HG03460 (cell line): Measurements from ENCODE around the gene LRRC25.
"Not testable (repeated sequence)": the region's sequence is repeated elsewhere in the genome, so short reads cannot be mapped to it uniquely, and the experiment has no call there.

Experiments
- ATAC-seq: cut with Tn5 transposase; IDR thresholded peaks from one replicate; pipeline ENCODE4 v1.9.1; 2021; ENCODE audit not compliant: unreplicated experiment

Gene LRRC25

DNA sequence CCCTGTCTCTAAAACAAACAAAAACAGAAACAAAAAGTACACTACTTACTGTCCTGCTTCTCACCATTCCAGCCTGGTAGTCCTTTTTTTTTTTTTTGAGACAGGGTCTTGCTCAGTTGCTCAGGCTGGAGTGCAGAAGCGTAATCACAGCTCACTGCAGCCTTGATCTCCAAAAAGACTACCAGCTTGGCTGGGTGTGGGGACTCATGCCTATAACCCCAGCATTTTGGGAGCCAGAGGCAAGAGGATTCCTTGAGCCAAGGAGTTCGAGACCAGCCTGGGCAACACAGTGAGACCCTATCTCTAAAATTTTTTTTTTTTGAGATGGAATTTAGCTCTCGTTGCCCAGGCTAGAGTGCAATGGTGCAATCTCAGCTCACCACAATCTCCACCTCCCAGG lies 16.6 kb downstream of the LRRC25 start:
- no peak for ATAC-seq

GRCh38 chr19:18379803-18380747 lies 17.3 kb downstream of the LRRC25 start:
- no peak for ATAC-seq

DNA sequence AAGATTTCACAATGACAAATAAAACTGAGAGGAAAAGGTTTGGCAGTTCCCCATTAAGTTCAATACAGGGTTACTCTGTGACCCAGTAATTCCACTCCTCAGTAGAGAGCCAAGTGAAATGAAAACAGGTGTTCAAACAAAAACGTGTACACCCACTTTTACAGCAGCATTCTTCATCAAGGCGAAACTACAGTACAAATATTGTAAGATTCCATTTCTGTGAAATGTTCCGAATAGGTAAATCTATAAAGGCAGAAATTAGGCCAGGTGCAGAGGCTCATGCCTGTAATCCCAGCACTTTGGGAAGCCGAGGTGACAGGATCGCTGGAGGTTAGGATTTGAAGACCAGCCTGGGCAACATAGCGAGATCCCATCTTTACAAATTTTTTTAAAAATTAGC lies 20.4 kb downstream of the LRRC25 start:
- ATAC-seq, result no peak

- ATAC-seq, result peak; percentile 81
Observed at GRCh38 chr19:18373892-18374629, 23.4 kb downstream of the LRRC25 start.

DNA sequence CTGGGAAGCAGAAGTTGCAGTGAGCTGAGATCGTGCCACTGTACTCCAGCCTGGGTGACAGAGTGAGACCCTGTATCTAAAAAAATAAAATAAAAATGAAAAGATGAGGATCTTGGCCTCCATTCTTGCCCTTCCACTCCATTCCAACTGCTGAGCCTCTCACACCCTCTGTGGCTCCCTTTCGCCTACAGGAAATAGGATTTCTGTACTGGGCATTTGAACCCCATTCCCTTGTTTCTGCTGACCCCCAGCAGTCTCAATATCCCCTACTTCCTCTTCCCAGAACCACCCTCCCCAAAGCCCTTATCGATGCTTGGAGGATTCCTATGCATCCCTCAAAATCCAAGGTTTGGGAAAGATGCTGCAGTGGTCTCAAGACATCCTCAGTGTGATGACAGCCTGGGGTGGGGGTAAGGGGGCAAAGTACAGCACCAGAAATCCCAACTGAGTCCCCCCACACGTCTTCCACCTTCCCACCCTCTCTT lies 24.0 kb downstream of the LRRC25 start:
- ATAC-seq, result no peak

- no peak for ATAC-seq
Observed at GRCh38 chr19:18368504-18369222, 28.8 kb downstream of the LRRC25 start.

- ATAC-seq, result no peak
Observed at GRCh38 chr19:18366021-18366435, 31.4 kb downstream of the LRRC25 start.

DNA sequence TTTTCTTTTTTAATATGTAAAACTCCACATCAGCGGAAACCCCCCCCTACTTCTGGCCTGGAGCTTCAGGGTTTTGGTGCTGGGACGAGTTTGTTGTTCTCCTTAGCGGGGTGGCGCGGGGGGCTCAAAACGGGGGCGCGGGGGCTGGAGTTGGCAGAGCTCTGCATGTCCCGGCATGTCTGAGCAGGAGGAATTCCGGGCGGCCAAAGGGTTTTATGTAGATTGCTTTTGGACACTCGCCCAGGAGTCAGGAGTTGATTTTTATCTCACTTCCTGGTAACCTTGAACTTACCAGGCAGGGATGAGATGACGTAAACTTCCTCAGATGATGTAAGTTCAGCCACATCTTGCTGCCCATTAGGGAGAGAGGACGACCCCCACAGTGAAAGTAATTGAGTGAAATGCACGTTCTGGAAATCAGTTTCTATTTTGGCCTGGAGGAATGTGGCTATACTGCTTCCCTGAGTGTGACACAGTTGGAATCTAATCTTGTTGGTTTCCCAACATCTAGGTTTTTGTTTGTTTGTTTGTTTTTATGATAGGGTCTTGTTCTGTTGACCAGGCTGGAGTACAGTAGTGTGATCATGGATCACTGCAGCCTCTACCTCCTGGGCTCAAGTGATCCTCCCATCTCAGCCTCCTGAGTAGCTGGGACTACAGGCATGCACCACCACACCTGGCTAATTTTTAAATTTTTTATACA lies 32.4 kb downstream of the LRRC25 start:
- no peak for ATAC-seq

- not testable (repeated sequence) for ATAC-seq
Observed at GRCh38 chr19:18364277-18364825, 33.1 kb downstream of the LRRC25 start.

DNA sequence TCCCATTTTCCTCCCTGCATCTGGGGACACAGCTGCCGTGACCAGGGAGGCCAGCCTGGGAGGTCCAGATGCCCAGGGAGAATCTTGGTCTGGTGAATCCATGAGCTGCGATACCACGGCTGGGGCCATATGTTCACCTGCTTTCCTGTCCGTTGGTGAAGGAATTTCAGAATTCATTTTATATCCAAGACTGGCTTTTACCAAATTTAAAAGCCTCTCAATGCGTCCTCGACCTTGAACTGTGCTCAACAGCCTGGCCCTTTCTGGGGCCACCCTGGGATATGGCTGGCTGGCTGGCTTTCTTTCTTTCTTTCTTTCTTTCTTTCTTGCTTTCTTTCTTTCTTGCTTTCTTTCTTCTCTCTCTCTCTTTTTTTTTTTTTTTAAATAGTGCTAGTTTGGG lies 33.6 kb downstream of the LRRC25 start:
- no peak for ATAC-seq

DNA sequence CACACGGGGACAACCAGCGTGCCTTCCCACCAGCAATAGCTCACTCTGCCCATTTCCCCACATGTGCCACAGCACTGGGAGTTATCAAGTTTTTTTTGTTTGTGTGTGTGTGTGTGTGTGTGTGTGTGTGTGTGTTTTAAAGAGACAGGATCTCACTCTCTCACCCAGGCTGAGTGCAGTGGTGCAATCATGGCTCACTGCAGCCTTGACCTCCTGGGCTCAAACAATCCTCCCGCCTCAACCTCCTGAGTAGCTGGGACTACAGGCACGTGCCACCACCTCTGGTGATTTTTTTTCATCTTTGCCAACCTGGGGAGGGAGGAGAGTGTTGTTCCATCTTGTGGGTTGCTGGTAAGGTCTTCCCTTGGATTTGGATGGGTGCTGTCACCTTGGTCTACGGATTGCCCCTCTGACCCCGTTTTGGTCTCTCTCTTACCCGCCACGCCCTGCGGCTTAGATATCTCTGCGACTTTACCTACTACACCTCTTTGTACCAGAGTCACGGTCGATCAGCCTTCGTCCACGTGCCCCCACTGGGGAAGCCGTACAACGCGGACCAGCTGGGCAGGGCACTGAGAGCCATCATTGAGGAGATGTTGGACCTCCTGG lies 34.4 kb downstream of the LRRC25 start:
- no peak for ATAC-seq

DNA sequence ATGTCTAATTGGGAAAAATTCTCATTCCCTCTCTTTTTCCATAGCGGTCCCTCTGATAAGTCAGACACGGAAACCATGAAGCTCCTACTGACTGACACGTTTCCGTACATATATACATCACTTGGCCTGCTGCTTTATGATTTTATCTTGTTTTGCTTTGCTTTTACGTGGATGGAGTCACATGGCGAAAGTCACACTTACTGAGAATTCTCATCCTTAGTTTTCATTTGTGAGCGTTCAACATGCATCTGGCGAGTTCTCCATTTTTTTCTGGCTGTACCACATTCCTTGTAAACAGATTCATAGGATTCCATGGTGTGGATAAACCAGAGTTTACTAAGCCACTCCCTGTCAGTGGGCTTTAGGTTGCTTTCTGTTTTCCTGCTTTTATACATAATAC lies 35.8 kb downstream of the LRRC25 start:
- no peak for ATAC-seq

GRCh38 chr19:18357041-18357440 lies 40.4 kb downstream of the LRRC25 start:
- ATAC-seq, result no peak

DNA sequence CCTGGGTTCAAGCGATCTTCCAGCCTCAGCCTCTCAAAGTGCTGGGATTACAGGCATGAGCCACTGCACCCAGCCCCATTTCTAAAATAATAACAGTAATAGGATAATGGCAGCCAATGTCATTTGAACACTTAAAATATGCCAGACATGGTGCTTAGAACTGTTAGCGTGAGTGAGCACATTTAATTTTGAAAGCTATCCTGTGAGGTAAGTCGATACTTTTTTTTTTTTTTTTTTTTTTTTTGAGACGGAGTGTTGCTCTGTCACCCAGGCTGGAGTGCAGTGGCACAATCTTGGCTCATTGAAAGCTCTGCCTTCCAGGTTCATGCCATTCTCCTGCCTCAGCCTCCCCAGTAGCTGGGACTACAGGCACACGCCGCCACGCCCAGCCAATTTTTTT lies 42.7 kb downstream of the LRRC25 start:
- not testable (repeated sequence) for ATAC-seq

- ATAC-seq, result no peak
Observed at GRCh38 chr19:18353378-18354005, 43.9 kb downstream of the LRRC25 start.

GRCh38 chr19:18351544-18351943 lies 45.9 kb downstream of the LRRC25 start:
- ATAC-seq, result no peak

DNA sequence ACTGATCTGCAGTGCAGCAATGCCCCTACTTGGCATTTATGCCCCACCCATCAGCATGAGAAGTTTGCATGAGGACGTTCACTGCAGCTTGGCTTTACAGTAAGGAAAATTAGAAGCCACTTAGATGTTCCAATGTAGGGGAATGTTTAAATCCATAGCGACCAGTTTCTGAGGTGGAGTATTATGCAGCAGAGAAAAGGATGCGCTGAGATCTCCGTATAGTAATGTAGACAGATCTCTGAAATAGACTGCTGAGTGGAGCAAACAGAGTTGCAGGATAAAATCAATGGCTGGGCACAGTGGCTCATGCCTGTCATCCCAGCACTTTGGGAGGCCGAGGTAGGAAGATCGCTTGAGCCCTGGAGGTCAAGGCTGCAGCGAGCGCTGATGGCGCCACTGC lies 46.9 kb downstream of the LRRC25 start:
- ATAC-seq, result no peak

DNA sequence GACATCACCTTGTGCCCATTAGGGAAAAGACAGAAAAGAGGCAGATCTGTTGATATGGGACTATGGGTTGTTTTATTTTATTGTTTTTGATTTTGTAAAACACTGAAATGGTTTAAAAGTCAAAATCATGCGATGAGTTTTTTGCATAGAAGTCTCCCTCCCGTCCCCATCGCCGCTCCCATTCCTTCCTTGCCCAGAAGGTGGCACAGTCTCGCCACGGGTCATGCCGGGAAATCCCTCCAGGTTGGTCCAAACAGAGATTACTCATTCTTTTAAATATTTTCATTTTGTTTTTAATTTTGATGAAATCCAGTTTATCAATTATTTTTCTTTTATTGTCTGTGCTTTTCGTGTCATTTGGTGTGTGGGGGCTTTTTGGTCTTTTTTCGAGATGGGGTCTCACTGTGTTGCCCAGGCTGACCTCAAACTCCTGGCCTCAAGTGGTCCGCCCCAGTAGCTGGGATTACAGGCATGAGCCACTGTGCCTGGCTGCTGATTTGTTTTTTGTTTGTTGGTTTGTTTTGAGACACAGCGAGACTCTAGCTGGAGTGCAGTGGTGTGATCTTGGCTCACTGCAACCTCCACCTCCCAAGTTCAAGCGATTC lies 47.8 kb downstream of the LRRC25 start:
- ATAC-seq, result no peak

- not testable (repeated sequence) for ATAC-seq
Observed at GRCh38 chr19:18348818-18349339, 48.5 kb downstream of the LRRC25 start.
